Thyroid gland (tissue), 4 donors: ENCODE results near the gene OTOS. TPM values are rescaled to one million over a fixed set of nuclear protein-coding genes. Genes with fewer than 3 reads are reported as not detected.

Experiments used
- DNase-seq, 2 donors: peaks; one replicate each; pipeline ENCODE4 v3.0.0-alpha.2; 2019
- H3K27ac ChIP-seq, 3 donors: fragments of 200-600 bp; sonication (generic); 1 replicate in 2 of 3; 2 replicates in 1 of 3; pipeline ENCODE4 v1.5.1; 2016 to 2019; ENCODE audit warnings: mild to moderate bottlenecking in 1 of 3, moderate library complexity in 1 of 3
- H3K27me3 ChIP-seq: fragments of 200-600 bp; sonication (generic); one replicate; pipeline ENCODE4 v1.5.1; 2019
- H3K36me3 ChIP-seq, 2 donors: fragments of 200-600 bp; sonication (generic); one replicate each; pipeline ENCODE4 v1.5.1; 2016 to 2019
- H3K4me1 ChIP-seq, 2 donors: fragments of 200-600 bp; sonication (generic); one replicate each; pipeline ENCODE4 v1.5.1; 2017 to 2019
- H3K4me3 ChIP-seq, 3 donors: fragments of 200-600 bp; sonication (generic); replicated peaks in 1 of 3; 1 replicate in 2 of 3; 2 replicates in 1 of 3; pipeline ENCODE4 v1.5.1; 2016; ENCODE audit warnings: mild to moderate bottlenecking in 1 of 3
- H3K9me3 ChIP-seq: fragments of 200-600 bp; sonication (generic); one replicate; pipeline ENCODE4 v1.5.1; 2017
- POLR2A ChIP-seq, 2 donors: fragments of 450-650 bp; IDR thresholded peaks; one replicate each; pipeline ENCODE4 v1.6.1; 2017; ENCODE audit warnings: antibody characterized with exemption in 2 of 2, mild to moderate bottlenecking in 2 of 2, moderate library complexity in 1 of 2
- WGBS, 2 donors: methylation state at CpG; one replicate each; pipeline ENCODE4 v1.1.5; 2017; 5-methylcytosine and 5-hydroxymethylcytosine counted together
- intact Hi-C: fragments of 100-400 bp; cut with DNase I; formaldehyde crosslinking; loops from one replicate; pipeline ENCODE4 v1.15.1; 2023
- total RNA-seq, 4 donors: library from RNA; depleted of rRNA; stranded (reverse); fragments of >200 nt; gene quantifications; one replicate each; pipeline ENCODE4 v1.2.3, GENCODE V29; 2016
- TF ChIP-seq, protein P1 (sequence below), 6 experiments: fragments of 200-600 bp in 3 of 6; fragments of 450-650 bp in 3 of 6; sonication (generic) in 3 of 6; IDR thresholded peaks; one replicate each; pipeline ENCODE4 v1.5.1; 2016 to 2019; ENCODE audit warnings: antibody characterized with exemption in 6 of 6, mild to moderate bottlenecking in 2 of 6, inconsistent platforms in 1 of 6, moderate library complexity in 1 of 6

The OTOS gene
- total RNA-seq, 4 donors from 2014 or later = 4.3 to 62.8 (median 22.1) TPM

DNA sequence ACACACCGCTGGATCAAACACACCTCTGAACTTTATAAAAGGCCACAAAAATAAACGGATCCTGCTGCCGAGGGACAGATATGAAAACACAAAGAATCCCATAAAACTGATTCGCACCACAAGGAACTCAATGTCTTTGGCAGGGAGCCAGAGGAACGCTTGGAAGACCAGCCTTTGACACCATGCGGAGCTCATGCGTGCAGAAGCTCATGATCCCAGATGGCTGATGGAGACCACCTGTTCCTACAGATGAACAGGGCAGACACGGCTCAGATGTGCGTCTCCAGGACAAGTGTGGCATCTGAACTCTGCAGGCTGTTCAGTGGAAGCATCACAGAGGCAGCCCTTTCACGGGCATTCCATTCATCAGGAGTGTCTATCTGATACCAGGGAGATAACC is 29.2 kb downstream of the OTOS start:
- WGBS, 2 donors = 66 to 73% methylated on average over 10 of the region's 10 CpGs
- Histone ChIP-seq H3K4me3 (no peak overlapping the region), H3K36me3 (no peaks in the 10 kb centered on the region), H3K4me1 (no peaks in the 10 kb centered on the region), H3K27me3 (no peaks in the 10 kb centered on the region), H3K9me3 (no peaks in the 10 kb centered on the region), H3K27ac (no peak overlapping the region)
- no peak for TF ChIP-seq POLR2A (IDR thresholded peaks at IDR 0.05)
- TF ChIP-seq, protein P1, sequence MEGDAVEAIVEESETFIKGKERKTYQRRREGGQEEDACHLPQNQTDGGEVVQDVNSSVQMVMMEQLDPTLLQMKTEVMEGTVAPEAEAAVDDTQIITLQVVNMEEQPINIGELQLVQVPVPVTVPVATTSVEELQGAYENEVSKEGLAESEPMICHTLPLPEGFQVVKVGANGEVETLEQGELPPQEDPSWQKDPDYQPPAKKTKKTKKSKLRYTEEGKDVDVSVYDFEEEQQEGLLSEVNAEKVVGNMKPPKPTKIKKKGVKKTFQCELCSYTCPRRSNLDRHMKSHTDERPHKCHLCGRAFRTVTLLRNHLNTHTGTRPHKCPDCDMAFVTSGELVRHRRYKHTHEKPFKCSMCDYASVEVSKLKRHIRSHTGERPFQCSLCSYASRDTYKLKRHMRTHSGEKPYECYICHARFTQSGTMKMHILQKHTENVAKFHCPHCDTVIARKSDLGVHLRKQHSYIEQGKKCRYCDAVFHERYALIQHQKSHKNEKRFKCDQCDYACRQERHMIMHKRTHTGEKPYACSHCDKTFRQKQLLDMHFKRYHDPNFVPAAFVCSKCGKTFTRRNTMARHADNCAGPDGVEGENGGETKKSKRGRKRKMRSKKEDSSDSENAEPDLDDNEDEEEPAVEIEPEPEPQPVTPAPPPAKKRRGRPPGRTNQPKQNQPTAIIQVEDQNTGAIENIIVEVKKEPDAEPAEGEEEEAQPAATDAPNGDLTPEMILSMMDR (IDR thresholded peaks at IDR 0.05) = no peak
- DNase-seq = no peak
- intact Hi-C loops = no loop called here

DNA sequence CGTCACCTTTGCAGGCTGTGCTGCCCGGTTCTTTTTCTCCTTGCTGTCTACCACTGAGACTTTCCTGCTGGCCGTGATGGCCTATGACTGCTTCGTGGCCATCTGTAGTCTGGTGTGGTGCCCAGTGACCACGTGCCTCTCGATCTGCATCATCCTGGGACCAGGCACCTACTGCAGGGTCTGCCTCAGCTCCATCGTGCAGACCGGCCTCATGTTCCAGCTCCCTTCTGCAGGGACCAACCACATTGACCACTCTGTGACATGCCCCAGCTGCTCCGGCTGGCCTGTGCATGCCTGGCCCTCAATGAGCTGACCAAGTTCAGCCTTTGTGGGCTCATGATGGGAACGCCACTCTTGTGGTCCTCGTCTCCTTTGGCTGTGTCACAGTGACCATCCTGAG is 31.1 kb downstream of the OTOS start:
- no peaks in the 10 kb centered on the region for H3K36me3 ChIP-seq
- H3K27ac ChIP-seq = no peak overlapping the region
- no peaks in the 10 kb centered on the region for H3K27me3 ChIP-seq
- H3K9me3 ChIP-seq = no peaks in the 10 kb centered on the region
- no peak overlapping the region for H3K4me3 ChIP-seq
- H3K4me1 ChIP-seq = no peaks in the 10 kb centered on the region
- TF ChIP-seq POLR2A (IDR thresholded peaks at IDR 0.05) = no peak
- TF ChIP-seq, protein P1 (IDR thresholded peaks at IDR 0.05) = no peak
- 80 to 86% methylated on average over 8 to 10 of the region's 11 CpGs for WGBS, 2 donors
- DNase-seq = no peak
- intact Hi-C loops = no loop called here

DNA sequence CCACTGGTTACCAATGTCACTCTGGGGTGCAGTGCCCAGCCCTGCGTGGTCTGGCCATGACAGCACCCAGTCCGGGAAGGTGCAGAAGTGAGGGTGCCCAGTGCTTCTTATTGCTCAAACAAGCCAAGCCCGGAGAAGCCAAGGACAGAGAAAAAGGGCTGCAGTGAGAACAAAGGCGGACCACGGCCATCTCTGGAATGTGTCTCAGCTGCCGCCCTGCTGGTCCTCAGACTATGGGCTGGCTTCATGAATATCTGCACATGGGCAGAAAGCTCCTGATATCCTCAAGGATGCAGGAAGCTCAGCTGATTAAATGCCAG is 33.0 kb downstream of the OTOS start:
- intact Hi-C loops = no loop called here
- no peak for TF ChIP-seq POLR2A (IDR thresholded peaks at IDR 0.05)
- TF ChIP-seq, protein P1 (IDR thresholded peaks at IDR 0.05) = no peak
- Histone ChIP-seq H3K4me1 (no peaks in the 10 kb centered on the region), H3K27me3 (no peaks in the 10 kb centered on the region), H3K36me3 (no peaks in the 10 kb centered on the region), H3K27ac (no peak overlapping the region), H3K4me3 (no peak overlapping the region), H3K9me3 (no peaks in the 10 kb centered on the region)
- WGBS, 2 donors = 64 to 86% methylated on average over 4 to 6 of the region's 6 CpGs
- no peak for DNase-seq

DNA sequence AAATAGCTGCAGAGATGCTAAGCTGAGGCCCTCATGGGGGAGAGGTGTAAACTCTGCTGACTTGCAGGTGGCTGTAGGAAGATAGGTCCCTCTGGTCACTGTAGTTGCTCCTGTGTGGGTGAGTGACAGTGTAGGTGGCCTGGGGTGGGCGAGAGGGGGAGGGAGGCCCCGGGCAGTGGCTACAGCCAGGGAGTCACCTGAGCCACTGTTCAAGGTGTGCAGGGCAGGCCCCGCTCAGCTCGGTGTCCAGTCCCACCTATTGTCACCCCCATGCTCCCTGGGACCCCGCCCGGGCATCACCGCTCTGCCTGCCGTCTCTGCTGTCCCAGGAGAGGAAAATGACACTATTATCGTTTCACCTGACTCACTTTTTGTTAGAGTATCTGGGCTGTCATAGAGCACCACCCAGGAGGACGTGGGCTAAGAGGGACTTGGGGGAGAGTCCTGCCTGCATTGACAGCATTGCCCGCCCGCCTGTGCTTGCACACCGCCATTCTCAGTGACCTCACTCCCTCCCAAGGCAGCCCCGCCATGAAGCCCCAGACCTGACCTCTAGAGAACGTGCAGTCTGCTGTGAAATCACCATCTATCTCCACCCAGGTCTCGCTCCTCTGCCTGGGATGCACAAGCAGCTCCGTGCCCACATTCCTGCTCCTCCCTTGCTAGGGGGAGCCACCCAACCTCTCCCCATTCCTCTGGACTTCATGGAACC is 33.5 kb downstream of the OTOS start:
- no peak overlapping the region for H3K4me3 ChIP-seq
- TF ChIP-seq, protein P1 (IDR thresholded peaks at IDR 0.05) = no peak
- TF ChIP-seq POLR2A (IDR thresholded peaks at IDR 0.05) = no peak
- H3K27me3 ChIP-seq = no peaks in the 10 kb centered on the region
- WGBS, 2 donors = 79 to 80% methylated on average over 15 of the region's 17 CpGs
- H3K36me3 ChIP-seq = no peaks in the 10 kb centered on the region
- H3K27ac ChIP-seq = no peak overlapping the region
- H3K9me3 ChIP-seq = no peaks in the 10 kb centered on the region
- no peaks in the 10 kb centered on the region for H3K4me1 ChIP-seq
- intact Hi-C loops = no loop called here
- DNase-seq = no peak

DNA sequence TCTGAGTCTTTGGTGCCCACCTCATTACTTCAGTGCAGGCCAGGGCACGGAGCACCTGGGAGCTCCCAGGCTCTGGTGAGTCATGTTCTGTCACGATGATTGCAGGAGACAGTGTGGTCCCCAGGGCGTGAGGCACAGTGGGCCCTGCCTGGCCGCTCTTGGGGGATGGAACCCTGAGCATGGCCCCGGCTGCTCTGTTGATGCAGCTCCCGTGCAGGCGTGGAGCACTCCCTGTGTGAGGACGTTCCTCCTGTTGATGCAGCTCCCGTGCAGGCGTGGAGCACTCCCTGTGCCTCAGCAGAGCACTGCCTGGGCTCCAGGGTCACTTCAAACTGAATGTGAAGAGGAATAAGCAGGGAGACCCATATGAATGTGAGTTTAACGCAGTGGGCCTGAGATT is 34.5 kb downstream of the OTOS start:
- no peak overlapping the region for H3K4me3 ChIP-seq
- no peak for DNase-seq
- no peaks in the 10 kb centered on the region for H3K27me3 ChIP-seq
- H3K27ac ChIP-seq = no peak overlapping the region
- intact Hi-C loops = no loop called here
- no peaks in the 10 kb centered on the region for H3K36me3 ChIP-seq
- WGBS, 2 donors = 75 to 77% methylated on average over 1 to 11 of the region's 11 CpGs
- no peaks in the 10 kb centered on the region for H3K9me3 ChIP-seq
- H3K4me1 ChIP-seq = no peaks in the 10 kb centered on the region
- no peak for TF ChIP-seq POLR2A (IDR thresholded peaks at IDR 0.05)
- TF ChIP-seq, protein P1 (IDR thresholded peaks at IDR 0.05) = no peak
